ENCODE data around the gene ANKMY2. TPM values are rescaled to one million over a fixed set of nuclear protein-coding genes. Genes with fewer than 3 reads are reported as not detected.
"Not testable (repeated sequence)": the region's sequence is repeated elsewhere in the genome, so short reads cannot be mapped to it uniquely, and the experiment has no call there.

The ANKMY2 gene
- total RNA-seq, 1 donor from 2014 or later, result 9.4 TPM

GRCh38 chr7:16688249-16688648 lies 42.7 kb upstream of the ANKMY2 start:
- no peak for DNase-seq
- no peaks in the 10 kb centered on the region for H3K36me3 Mint-ChIP-seq (ENCODE audit: unreplicated experiment)
- H3K9me3 Mint-ChIP-seq (ENCODE audit: unreplicated experiment), result no peaks in the 10 kb centered on the region
- no peaks in the 10 kb centered on the region for H3K4me1 Mint-ChIP-seq (ENCODE audit: low read depth, unreplicated experiment)
- H3K4me3 Mint-ChIP-seq (ENCODE audit: unreplicated experiment), result no peak overlapping the region
- TF ChIP-seq, protein P1, sequence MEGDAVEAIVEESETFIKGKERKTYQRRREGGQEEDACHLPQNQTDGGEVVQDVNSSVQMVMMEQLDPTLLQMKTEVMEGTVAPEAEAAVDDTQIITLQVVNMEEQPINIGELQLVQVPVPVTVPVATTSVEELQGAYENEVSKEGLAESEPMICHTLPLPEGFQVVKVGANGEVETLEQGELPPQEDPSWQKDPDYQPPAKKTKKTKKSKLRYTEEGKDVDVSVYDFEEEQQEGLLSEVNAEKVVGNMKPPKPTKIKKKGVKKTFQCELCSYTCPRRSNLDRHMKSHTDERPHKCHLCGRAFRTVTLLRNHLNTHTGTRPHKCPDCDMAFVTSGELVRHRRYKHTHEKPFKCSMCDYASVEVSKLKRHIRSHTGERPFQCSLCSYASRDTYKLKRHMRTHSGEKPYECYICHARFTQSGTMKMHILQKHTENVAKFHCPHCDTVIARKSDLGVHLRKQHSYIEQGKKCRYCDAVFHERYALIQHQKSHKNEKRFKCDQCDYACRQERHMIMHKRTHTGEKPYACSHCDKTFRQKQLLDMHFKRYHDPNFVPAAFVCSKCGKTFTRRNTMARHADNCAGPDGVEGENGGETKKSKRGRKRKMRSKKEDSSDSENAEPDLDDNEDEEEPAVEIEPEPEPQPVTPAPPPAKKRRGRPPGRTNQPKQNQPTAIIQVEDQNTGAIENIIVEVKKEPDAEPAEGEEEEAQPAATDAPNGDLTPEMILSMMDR (IDR thresholded peaks at IDR 0.05; ENCODE audit: partially characterized antibody, unreplicated experiment), result no peak
- no peaks in the 10 kb centered on the region for H3K27me3 Mint-ChIP-seq (ENCODE audit: unreplicated experiment)
- no peak overlapping the region for H3K27ac Mint-ChIP-seq (ENCODE audit: unreplicated experiment)

DNA sequence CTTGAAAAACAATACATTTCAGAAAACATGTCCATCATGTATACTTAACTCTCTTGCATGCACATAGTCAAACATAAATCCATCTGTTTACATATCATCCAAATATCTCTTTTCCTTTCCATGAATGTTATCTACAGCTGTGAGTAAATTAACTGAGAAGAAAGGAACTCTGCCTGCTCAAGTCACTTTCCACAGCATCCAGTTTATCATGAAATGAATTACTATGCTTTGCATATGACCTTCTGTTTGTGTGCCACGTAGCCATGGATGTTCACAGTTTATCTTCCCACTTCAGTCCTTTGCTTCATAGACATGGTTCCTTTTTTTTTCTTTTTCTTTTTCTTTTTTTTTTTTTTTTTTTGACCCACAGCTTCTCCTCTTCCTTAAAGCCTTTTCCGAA lies 40.0 kb upstream of the ANKMY2 start:
- H3K27ac Mint-ChIP-seq (ENCODE audit: unreplicated experiment), result no peak overlapping the region
- no peak overlapping the region for H3K4me3 Mint-ChIP-seq (ENCODE audit: unreplicated experiment)
- no peak for DNase-seq
- H3K9me3 Mint-ChIP-seq (ENCODE audit: unreplicated experiment), result no peaks in the 10 kb centered on the region
- TF ChIP-seq, protein P1 (IDR thresholded peaks at IDR 0.05; ENCODE audit: partially characterized antibody, unreplicated experiment), result no peak
- H3K4me1 Mint-ChIP-seq (ENCODE audit: low read depth, unreplicated experiment), result no peaks in the 10 kb centered on the region
- no peaks in the 10 kb centered on the region for H3K27me3 Mint-ChIP-seq (ENCODE audit: unreplicated experiment)
- H3K36me3 Mint-ChIP-seq (ENCODE audit: unreplicated experiment), result no peaks in the 10 kb centered on the region

DNA sequence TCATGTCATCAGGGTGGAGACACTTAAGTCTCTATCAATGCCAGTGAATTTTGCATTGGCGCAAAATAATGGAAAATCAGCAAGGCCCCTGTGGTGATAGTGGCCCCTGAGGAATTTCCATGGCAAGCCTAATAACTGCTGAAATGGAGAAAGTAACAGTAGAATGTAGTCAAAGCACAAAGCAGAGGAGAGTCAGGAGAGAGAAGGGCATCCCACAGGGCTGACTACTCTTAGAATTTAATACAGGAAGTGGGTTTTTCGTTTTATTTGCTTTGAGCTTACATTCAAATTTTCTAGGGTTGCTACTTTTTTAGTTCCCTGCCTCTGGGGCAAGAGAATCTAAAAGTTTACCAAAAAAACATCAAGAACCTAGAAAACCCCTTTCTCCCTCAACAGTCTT lies 39.4 kb upstream of the ANKMY2 start:
- DNase-seq, result no peak
- TF ChIP-seq, protein P1 (IDR thresholded peaks at IDR 0.05; ENCODE audit: partially characterized antibody, unreplicated experiment), result no peak
- Mint-ChIP-seq H3K4me1 (ENCODE audit: low read depth, unreplicated experiment) (no peaks in the 10 kb centered on the region), H3K36me3 (ENCODE audit: unreplicated experiment) (no peaks in the 10 kb centered on the region), H3K27ac (ENCODE audit: unreplicated experiment) (no peak overlapping the region), H3K9me3 (ENCODE audit: unreplicated experiment) (no peaks in the 10 kb centered on the region), H3K27me3 (ENCODE audit: unreplicated experiment) (no peaks in the 10 kb centered on the region), H3K4me3 (ENCODE audit: unreplicated experiment) (no peak overlapping the region)

GRCh38 chr7:16678645-16679566 lies 33.4 kb upstream of the ANKMY2 start:
- not testable (repeated sequence) for H3K4me3 Mint-ChIP-seq (ENCODE audit: unreplicated experiment); H3K27ac Mint-ChIP-seq (ENCODE audit: unreplicated experiment); H3K27me3 Mint-ChIP-seq (ENCODE audit: unreplicated experiment); H3K4me1 Mint-ChIP-seq (ENCODE audit: low read depth, unreplicated experiment); DNase-seq; H3K36me3 Mint-ChIP-seq (ENCODE audit: unreplicated experiment); H3K9me3 Mint-ChIP-seq (ENCODE audit: unreplicated experiment)

GRCh38 chr7:16677978-16678494 lies 32.5 kb upstream of the ANKMY2 start:
- Mint-ChIP-seq H3K9me3 (ENCODE audit: unreplicated experiment) (no peaks in the 10 kb centered on the region), H3K36me3 (ENCODE audit: unreplicated experiment) (no peaks in the 10 kb centered on the region), H3K4me3 (ENCODE audit: unreplicated experiment) (no peak overlapping the region), H3K4me1 (ENCODE audit: low read depth, unreplicated experiment) (peaks cover 4% of the 10 kb centered on the region), H3K27me3 (ENCODE audit: unreplicated experiment) (no peaks in the 10 kb centered on the region), H3K27ac (ENCODE audit: unreplicated experiment) (no peak overlapping the region)
- DNase-seq, result no peak
- TF ChIP-seq, protein P1 (IDR thresholded peaks at IDR 0.05; ENCODE audit: partially characterized antibody, unreplicated experiment), result no peak

All from glutamatergic neuron (in vitro differentiated cells).